GM12878 (cell line): ENCODE results near the gene OPA1. TPM values are rescaled to one million over a fixed set of nuclear protein-coding genes. Genes with fewer than 3 reads are reported as not detected.

Experiments
- ATAC-seq: fragments of 200-7000 bp; cut with Tn5 transposase; 3 replicates; pipeline ENCODE4 v1.9.1; 2020; ENCODE audit warnings: mild to moderate bottlenecking, moderate library complexity
- BruUV-seq: library from RNA; stranded (reverse); fragments of 400-500 nt; replicated peaks from 2 replicates; lab custom pipeline; 2021; lab: Mats Ljungman, UMichigan
- CTCF ChIA-PET: fragments of 300-600 bp; sonication (Branson Sonifier 250); formaldehyde crosslinking; extraction: SDS; loops from one replicate; lab custom pipeline; 2021; ENCODE audit warnings: inconsistent platforms; lab: Yijun Ruan, JAX
- POLR2A ChIA-PET: fragments of 350-600 bp; formaldehyde crosslinking; extraction: SDS; loops from one replicate; lab custom pipeline; 2021; ENCODE audit warnings: inconsistent platforms; lab: Charles Lee
- RAD21 ChIA-PET: fragments of 300-600 bp; sonication (Branson Sonifier 250); formaldehyde crosslinking; loops from one replicate; lab custom pipeline; 2023; ENCODE audit warnings: antibody characterized with exemption; ENCODE audit not compliant: unreplicated experiment; lab: Charles Lee
- SMC1A ChIA-PET: fragments of 300-600 bp; sonication (Branson Sonifier 250); formaldehyde crosslinking; loops from one replicate; lab custom pipeline; 2023; ENCODE audit not compliant: unreplicated experiment, uncharacterized antibody; lab: Charles Lee
- DNase-seq: peaks from one replicate; pipeline ENCODE4 v3.0.0-alpha.2; 2011; ENCODE audit warnings: low read depth, low spot score
- FAIRE-seq: peaks from 3 replicates; lab custom pipeline; 2011; peaks lifted over from hg19 to GRCh38; lab: Jason Lieb, UNC
- H2AFZ ChIP-seq: 2 replicates; pipeline ENCODE4 v1.6.0; 2011; ENCODE audit warnings: low read depth, low read length, control low read depth; ENCODE audit not compliant: control insufficient read depth
- H3K27ac ChIP-seq: 2 replicates; pipeline ENCODE4 v1.5.1; 2011; ENCODE audit warnings: control low read depth; ENCODE audit not compliant: control insufficient read depth, insufficient read depth
- H3K27me3 ChIP-seq, 2 experiments: replicated peaks in 1 of 2; 2 replicates each; pipeline versions ENCODE4 v1.6.0 to v1.6.1; 2011; ENCODE audit warnings: low read length in 1 of 2; ENCODE audit not compliant: control insufficient read depth in 2 of 2, insufficient read depth in 2 of 2
- H3K36me3 ChIP-seq, 2 experiments: 2 replicates each; pipeline ENCODE4 v1.5.1; 2011; ENCODE audit warnings: low read length in 1 of 2; ENCODE audit not compliant: control insufficient read depth in 2 of 2, insufficient read depth in 2 of 2
- H3K4me1 ChIP-seq: 2 replicates; pipeline ENCODE4 v1.6.1; 2011; ENCODE audit warnings: mild to moderate bottlenecking, low read length, moderate library complexity, mixed read lengths; ENCODE audit not compliant: control insufficient read depth, insufficient read depth
- H3K4me2 ChIP-seq: 2 replicates; pipeline ENCODE4 v1.6.0; 2011; ENCODE audit warnings: control low read depth; ENCODE audit not compliant: control insufficient read depth, insufficient read depth
- H3K4me3 ChIP-seq: fragments of 200-600 bp; sonication (generic); 2 replicates; pipeline ENCODE4 v1.5.1; 2016
- H3K79me2 ChIP-seq: 2 replicates; pipeline ENCODE4 v1.6.0; 2011; ENCODE audit warnings: low read length; ENCODE audit not compliant: control insufficient read depth, insufficient read depth
- H3K9ac ChIP-seq: 2 replicates; pipeline ENCODE4 v1.8.0; 2011; ENCODE audit warnings: low read length, control low read depth, mixed read lengths; ENCODE audit not compliant: control insufficient read depth, insufficient read depth
- H3K9me3 ChIP-seq: replicated peaks from 3 replicates; pipeline ENCODE4 v1.5.1; 2011; ENCODE audit warnings: mild to moderate bottlenecking, low read length; ENCODE audit not compliant: control insufficient read depth, insufficient read depth
- H4K20me1 ChIP-seq: 2 replicates; pipeline ENCODE4 v1.6.0; 2011; ENCODE audit not compliant: control insufficient read depth, insufficient read depth
- BACH1 ChIP-seq: fragments of 450-650 bp; IDR thresholded peaks from 2 replicates; pipeline ENCODE4 v1.6.1; 2017; ENCODE audit warnings: mild to moderate bottlenecking, borderline replicate concordance
- CEBPZ ChIP-seq: fragments of 150-350 bp; IDR thresholded peaks from 2 replicates; pipeline ENCODE4 v1.6.1; 2016; ENCODE audit warnings: low read depth, low read length
- ETV6 ChIP-seq, 2 experiments: fragments of 450-650 bp in 1 of 2; IDR thresholded peaks in 1 of 2; conservative IDR thresholded peaks in 1 of 2; 2 replicates each; pipeline ENCODE4 v1.6.1; 2014; ENCODE audit warnings: antibody characterized with exemption in 1 of 2, borderline replicate concordance in 1 of 2, low read depth in 1 of 2, mild to moderate bottlenecking in 1 of 2, moderate library complexity in 1 of 2
- GATAD2B ChIP-seq: fragments of 450-650 bp; conservative IDR thresholded peaks from 2 replicates; pipeline ENCODE4 v1.6.1; 2017; ENCODE audit warnings: low read depth, mild to moderate bottlenecking, moderate library complexity
- HDGF ChIP-seq: fragments of 450-650 bp; IDR thresholded peaks from 2 replicates; pipeline ENCODE4 v1.6.1; 2016; ENCODE audit warnings: antibody characterized with exemption
- IRF3 ChIP-seq: fragments of 450-650 bp; IDR thresholded peaks from 2 replicates; pipeline ENCODE4 v1.6.1; 2014; ENCODE audit warnings: mild to moderate bottlenecking
- NFXL1 ChIP-seq: fragments of 450-650 bp; IDR thresholded peaks from 2 replicates; pipeline ENCODE4 v1.6.1; 2017; ENCODE audit warnings: antibody characterized with exemption, mild to moderate bottlenecking, borderline replicate concordance
- PAX5 ChIP-seq: IDR thresholded peaks from 2 replicates; pipeline ENCODE4 v1.6.1; 2011; ENCODE audit warnings: low read depth, low read length, borderline replicate concordance
- RELB ChIP-seq: fragments of 450-650 bp; IDR thresholded peaks from 2 replicates; pipeline ENCODE4 v1.6.1; 2017; ENCODE audit warnings: low read depth, mild to moderate bottlenecking, moderate library complexity
- ZBED1 ChIP-seq: IDR thresholded peaks from 2 replicates; pipeline ENCODE4 v1.6.1; 2016; ENCODE audit warnings: borderline replicate concordance
- ZNF622 ChIP-seq: fragments of 450-650 bp; IDR thresholded peaks from 2 replicates; pipeline ENCODE4 v1.6.1; 2017; ENCODE audit warnings: mild to moderate bottlenecking, inconsistent platforms
- WGBS: methylation state at CpG from one replicate; pipeline ENCODE4 v1.1.6; 2016; ENCODE audit warnings: low lambda C conversion rate; ENCODE audit not compliant: insufficient replicate concordance, insufficient coverage; ENCODE audit errors: missing lambda C conversion rate; 5-methylcytosine and 5-hydroxymethylcytosine counted together
- in situ Hi-C: fragments of 300-500 bp; cut with MboI; formaldehyde crosslinking; loops from 9 replicates; pipeline ENCODE4 v1.14.3; 2018; ENCODE audit warnings: mixed read lengths
- intact Hi-C: fragments of 100-400 bp; cut with micrococcal nuclease; formaldehyde crosslinking; loops from one replicate; pipeline ENCODE4 v1.14.2; 2022; ENCODE audit not compliant: unreplicated experiment
- polyA plus RNA-seq, 11 experiments: library from polyadenylated mRNA; depleted of rRNA in 4 of 11; unstranded in 6 of 11; stranded (reverse) in 5 of 11; fragments of >200 nt; fragmentation: Nextera tagmentation in 4 of 11; fragmentation: Illumina TruSeq in 1 of 11; extraction: Ambion mirVana in 4 of 11; extraction: Trizol in 1 of 11; gene quantifications; 1 replicate in 1 of 11; 2 replicates in 10 of 11; pipeline versions ENCODE4 v1.2.1 to v1.2.3, GENCODE V29; 2011 to 2016; ENCODE audit warnings: inconsistent platforms in 2 of 11, missing spikeins in 2 of 11, low read depth in 1 of 11
- total RNA-seq, 4 experiments: library from RNA; depleted of rRNA in 3 of 4; stranded (reverse); fragments of >200 nt in 3 of 4; fragmentation: Illumina TruSeq in 1 of 4; extraction: Trizol in 1 of 4; gene quantifications; 2 replicates each; pipeline versions ENCODE4 v1.2.1 to v1.2.3, GENCODE V29; 2013 to 2021
- TF ChIP-seq, protein P1 (sequence below): IDR thresholded peaks from 2 replicates; pipeline ENCODE4 v1.6.1; 2012; ENCODE audit warnings: mild to moderate bottlenecking, low read depth, low read length

OPA1 gene
- total and polyA plus RNA-seq, 10 of the 15 experiments (the other 5 are each of a cell fraction or from before 2014, with no cell fraction given): 14.7 to 108 (median 59.3) TPM

GRCh38 chr3:193730511-193730910, 137.5 kb downstream of the OPA1 start (continued):
- TF ChIP-seq CEBPZ (no peak), PAX5 (no peak), ETV6 (conservative IDR thresholded peaks at IDR 0.05 in 1 of 2, IDR thresholded peaks at IDR 0.05 in 1 of 2; ENCODE audit: borderline replicate concordance in 1 of 2, low read depth in 1 of 2) (no peak)

DNA sequence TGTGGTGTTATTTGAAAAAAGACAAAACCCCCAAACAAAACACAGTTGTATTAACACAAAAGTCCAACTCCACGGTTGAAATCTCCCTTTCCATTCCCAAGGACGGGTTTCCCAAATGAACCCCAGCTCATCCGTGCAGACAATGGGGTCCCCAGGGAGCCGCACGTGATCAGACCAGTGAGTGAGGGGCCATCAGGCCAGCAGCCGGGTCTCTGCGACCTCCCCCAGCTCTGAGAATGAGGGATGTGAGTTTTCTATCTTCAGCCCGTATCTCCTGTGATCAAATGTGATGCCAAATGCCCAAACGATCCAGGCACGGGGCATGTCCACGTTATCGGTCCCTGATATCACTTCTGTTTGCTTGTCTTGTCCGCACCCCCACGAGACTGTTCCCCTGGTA, 138.0 kb downstream of the OPA1 start:
- FAIRE-seq: no peak
- ATAC-seq: no peak
- H3K27me3 ChIP-seq: no peaks in the 10 kb centered on the region
- TF ChIP-seq ZBED1 (no peak), RELB (no peak), ZNF622 (no peak), IRF3 (no peak), HDGF (no peak), BACH1 (no peak), GATAD2B (no peak), NFXL1 (no peak)
- TF ChIP-seq, protein P1, sequence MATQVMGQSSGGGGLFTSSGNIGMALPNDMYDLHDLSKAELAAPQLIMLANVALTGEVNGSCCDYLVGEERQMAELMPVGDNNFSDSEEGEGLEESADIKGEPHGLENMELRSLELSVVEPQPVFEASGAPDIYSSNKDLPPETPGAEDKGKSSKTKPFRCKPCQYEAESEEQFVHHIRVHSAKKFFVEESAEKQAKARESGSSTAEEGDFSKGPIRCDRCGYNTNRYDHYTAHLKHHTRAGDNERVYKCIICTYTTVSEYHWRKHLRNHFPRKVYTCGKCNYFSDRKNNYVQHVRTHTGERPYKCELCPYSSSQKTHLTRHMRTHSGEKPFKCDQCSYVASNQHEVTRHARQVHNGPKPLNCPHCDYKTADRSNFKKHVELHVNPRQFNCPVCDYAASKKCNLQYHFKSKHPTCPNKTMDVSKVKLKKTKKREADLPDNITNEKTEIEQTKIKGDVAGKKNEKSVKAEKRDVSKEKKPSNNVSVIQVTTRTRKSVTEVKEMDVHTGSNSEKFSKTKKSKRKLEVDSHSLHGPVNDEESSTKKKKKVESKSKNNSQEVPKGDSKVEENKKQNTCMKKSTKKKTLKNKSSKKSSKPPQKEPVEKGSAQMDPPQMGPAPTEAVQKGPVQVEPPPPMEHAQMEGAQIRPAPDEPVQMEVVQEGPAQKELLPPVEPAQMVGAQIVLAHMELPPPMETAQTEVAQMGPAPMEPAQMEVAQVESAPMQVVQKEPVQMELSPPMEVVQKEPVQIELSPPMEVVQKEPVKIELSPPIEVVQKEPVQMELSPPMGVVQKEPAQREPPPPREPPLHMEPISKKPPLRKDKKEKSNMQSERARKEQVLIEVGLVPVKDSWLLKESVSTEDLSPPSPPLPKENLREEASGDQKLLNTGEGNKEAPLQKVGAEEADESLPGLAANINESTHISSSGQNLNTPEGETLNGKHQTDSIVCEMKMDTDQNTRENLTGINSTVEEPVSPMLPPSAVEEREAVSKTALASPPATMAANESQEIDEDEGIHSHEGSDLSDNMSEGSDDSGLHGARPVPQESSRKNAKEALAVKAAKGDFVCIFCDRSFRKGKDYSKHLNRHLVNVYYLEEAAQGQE: no peak

More for the DNA sequence above, 138.0 kb downstream of the OPA1 start:
- H3K27ac ChIP-seq: no peak overlapping the region
- no peak overlapping the region for H2AFZ ChIP-seq
- no peaks in the 10 kb centered on the region for H3K36me3 ChIP-seq
- no peaks in the 10 kb centered on the region for H4K20me1 ChIP-seq
- ChIA-PET CTCF (interaction anchor here (1.2 to 2.7 kb wide), 2 partner anchors 9 to 26 kb away, joined by 3 to 7 read pairs; no protein-coding TSS in a partner anchor), POLR2A (interaction anchor here (1.0 kb wide), 1 partner anchor 28 kb away, joined by 4 read pairs; no protein-coding TSS in a partner anchor), RAD21 (no interaction called here), SMC1A (no interaction called here)
- BruUV-seq: no TSS peak
- WGBS: 41% methylated on average over 14 of the region's 14 CpGs
- no peak overlapping the region for H3K9ac ChIP-seq
- in situ Hi-C loops (no loop called here), intact Hi-C loops (no loop called here)
- H3K4me2 ChIP-seq: no peak overlapping the region
- no peak for DNase-seq
- no peak overlapping the region for H3K4me3 ChIP-seq
- no peaks in the 10 kb centered on the region for H3K9me3 ChIP-seq
- H3K79me2 ChIP-seq: no peaks in the 10 kb centered on the region
- H3K4me1 ChIP-seq: no peaks in the 10 kb centered on the region
